Adrenal gland (tissue), 12 donors: ENCODE data around the gene SHB. TPM values are rescaled to one million over a fixed set of nuclear protein-coding genes. Genes with fewer than 3 reads are reported as not detected.

Experiments
- DNase-seq, 7 donors: peaks; one replicate each; pipeline ENCODE4 v3.0.0-alpha.2; 2019 to 2020
- H3K27ac ChIP-seq, 5 donors: fragments of 200-600 bp; sonication (generic) in 4 of 5; 1 replicate in 3 of 5; 2 replicates in 2 of 5; pipeline versions ENCODE4 v1.5.1 to v1.8.0; 2016 to 2020; ENCODE audit warnings: mild to moderate bottlenecking in 1 of 5
- H3K27me3 ChIP-seq: fragments of 200-600 bp; 2 replicates; pipeline ENCODE4 v1.8.0; 2021
- H3K36me3 ChIP-seq, 2 donors: fragments of 200-600 bp; replicated peaks in 1 of 2; 1 replicate in 1 of 2; 2 replicates in 1 of 2; pipeline versions ENCODE4 v1.5.1 to v1.8.0; 2018 to 2022
- H3K4me1 ChIP-seq, 2 donors: fragments of 200-600 bp; replicated peaks in 1 of 2; 1 replicate in 1 of 2; 2 replicates in 1 of 2; pipeline versions ENCODE4 v1.5.1 to v1.8.0; 2018 to 2021
- H3K4me3 ChIP-seq, 4 donors: fragments of 200-600 bp; sonication (generic) in 3 of 4; one replicate each; pipeline ENCODE4 v1.5.1; 2016 to 2018
- H3K9me3 ChIP-seq, 3 donors: fragments of 200-600 bp; sonication (generic) in 1 of 3; replicated peaks in 1 of 3; 1 replicate in 2 of 3; 2 replicates in 1 of 3; pipeline versions ENCODE4 v1.5.1 to v1.8.0; 2016 to 2021
- POLR2A ChIP-seq, 2 donors: fragments of 450-650 bp; IDR thresholded peaks; one replicate each; pipeline ENCODE4 v1.6.1; 2017; ENCODE audit warnings: antibody characterized with exemption in 2 of 2, mild to moderate bottlenecking in 2 of 2, moderate library complexity in 1 of 2
- WGBS, 4 donors: extraction: QIAGEN DNeasy Blood & Tissue Kit in 2 of 4; methylation state at CpG; one replicate each; pipeline versions ENCODE4 v1.1.5 to v1.1.7; 2013 to 2017; 5-methylcytosine and 5-hydroxymethylcytosine counted together
- intact Hi-C, 2 donors: fragments of 100-400 bp; cut with DNase I; formaldehyde crosslinking; loops; one replicate each; pipeline versions ENCODE4 v1.14.1 to v1.15.0; 2022 to 2023
- polyA plus RNA-seq, 3 donors: library from polyadenylated mRNA; stranded (reverse); fragments of 200-250 nt in 2 of 3; fragments of 350-450 nt in 1 of 3; fragmentation: Illumina TruSeq in 1 of 3; extraction: RNeasy Lipid Tissue Mini Kit (QIAGEN cat#74804) in 1 of 3; gene quantifications; one replicate each; pipeline ENCODE4 v1.2.3, GENCODE V29; 2013 to 2014
- total RNA-seq, 9 donors: library from RNA; depleted of rRNA in 4 of 9; stranded (reverse); fragments of >200 nt in 4 of 9; fragments of 120-200 nt in 1 of 9; fragmentation: NEBNext Ultra II Directional in 1 of 9; extraction: Animal tissue kit (Norgen Biotek cat#: 25700) in 1 of 9; gene quantifications; one replicate each; pipeline versions ENCODE4 v1.1.0 to v1.2.4, GENCODE V29; 2013 to 2023
- TF ChIP-seq, protein P1 (sequence below), 6 experiments: fragments of 450-650 bp in 4 of 6; fragments of 200-600 bp in 2 of 6; sonication (generic) in 1 of 6; IDR thresholded peaks; 1 replicate in 5 of 6; 2 replicates in 1 of 6; pipeline versions ENCODE4 v1.5.1 to v1.8.0; 2016 to 2021; ENCODE audit warnings: antibody characterized with exemption in 6 of 6, mild to moderate bottlenecking in 2 of 6, moderate library complexity in 1 of 6
- donor health status: healthy with polysubstance abuse.
- donor health status: Bipolar disorder and iron deficiency.
- donor health status: DM: yes; HTN: yes; CAD: no.
- donor health status: DM: no; HTN: no; CAD: no.
- donor health status: DM: no; HTN: no; CAD: no.
- donor health status: DM: yes; HTN: yes; CAD: no.

The SHB gene
- total and polyA plus RNA-seq, 12 donors: 3.2 to 21.2 (median 11.1) TPM

DNA sequence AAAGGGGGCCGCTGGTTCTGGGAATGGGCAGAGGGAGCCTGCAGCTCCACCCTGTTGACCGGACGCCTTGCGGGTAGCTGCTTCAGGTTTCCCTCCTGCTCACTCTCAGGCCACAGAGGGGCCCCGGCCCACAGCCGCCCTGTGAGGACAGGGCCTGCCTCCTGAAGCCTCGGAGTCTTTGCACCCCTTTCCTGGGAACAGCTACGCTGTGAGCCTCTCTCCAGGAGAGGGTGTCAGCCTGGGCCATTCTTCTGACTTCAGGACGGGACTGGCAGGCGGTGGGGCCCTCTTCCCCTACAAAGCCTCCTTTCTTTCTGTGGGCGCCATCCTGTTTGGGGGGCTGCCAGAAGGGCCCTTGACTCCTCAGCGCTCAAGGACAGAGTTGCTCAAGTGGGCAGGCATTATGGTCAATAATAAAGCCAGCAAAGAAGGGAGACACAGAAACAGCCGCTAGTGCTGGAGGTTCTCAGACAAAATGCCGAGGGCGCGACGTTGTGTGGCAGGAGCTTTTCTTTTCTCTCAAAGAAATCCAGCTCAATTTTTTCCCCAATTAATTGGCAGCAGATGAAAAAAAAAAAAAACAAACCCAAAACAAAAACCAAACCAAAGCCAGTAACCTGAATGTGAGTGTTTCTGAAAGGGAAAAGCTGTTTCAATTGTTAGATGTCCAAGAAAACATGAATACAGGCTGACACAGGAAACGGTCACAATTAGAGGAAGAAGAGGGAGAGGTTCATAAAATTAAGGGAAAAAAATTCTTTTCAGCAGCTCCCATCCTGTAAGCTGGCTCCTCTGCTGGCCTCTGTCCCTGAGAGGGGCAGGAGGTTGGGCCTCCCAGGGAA is 152.3 kb downstream of the SHB start:
- no peak for DNase-seq
- Histone ChIP-seq H3K4me3 (no peak overlapping the region), H3K4me1 (no peaks in the 10 kb centered on the region), H3K27me3 (no peaks in the 10 kb centered on the region), H3K36me3 (no peaks in the 10 kb centered on the region), H3K9me3 (no peaks in the 10 kb centered on the region), H3K27ac (peak overlapping the region in 2 of 5 donors; percentile 17 to 76)
- no peak for TF ChIP-seq POLR2A (IDR thresholded peaks at IDR 0.05)
- 83 to 87% (median 84%) methylated on average over 8 to 18 of the region's 18 CpGs for WGBS, 4 donors
- intact Hi-C loops: loop anchor here in 1 of 2 donors (5.0 to 10.0 kb wide), 3 partner anchors 151 to 448 kb away; partner anchors contain the start of gene SHB

DNA sequence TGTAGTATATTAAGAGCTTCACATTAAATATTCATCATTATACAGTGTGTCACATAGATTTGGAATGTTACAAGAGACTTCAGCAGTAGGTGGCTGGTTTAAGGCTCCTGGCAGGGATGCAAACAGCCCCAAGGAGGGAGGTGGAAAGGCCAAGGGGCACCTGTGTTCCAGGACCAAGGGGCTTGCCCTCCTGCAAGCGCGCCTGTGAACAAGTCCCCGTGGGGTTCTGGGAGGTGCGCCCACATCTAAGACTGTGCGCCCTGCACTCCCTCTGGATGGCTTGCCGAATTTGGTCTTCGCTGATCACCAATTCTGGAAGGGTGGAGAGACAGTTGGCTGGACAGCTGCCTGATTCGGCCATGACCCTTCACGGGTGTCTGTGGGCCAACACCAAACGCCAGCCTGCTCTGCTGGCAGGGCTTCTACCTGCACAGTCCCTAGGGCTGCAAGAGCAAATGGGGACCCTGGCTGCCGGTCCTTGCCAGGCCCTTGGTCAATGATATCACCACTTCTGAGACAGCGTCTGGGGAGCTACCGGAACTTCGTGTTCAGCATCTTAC is 153.0 kb downstream of the SHB start:
- Histone ChIP-seq H3K27ac (peak overlapping the region in 1 of 5 donors; percentile 63), H3K9me3 (no peaks in the 10 kb centered on the region), H3K4me1 (no peaks in the 10 kb centered on the region), H3K36me3 (no peaks in the 10 kb centered on the region), H3K27me3 (no peaks in the 10 kb centered on the region), H3K4me3 (no peak overlapping the region)
- 86 to 95% (median 90%) methylated on average over 6 to 14 of the region's 14 CpGs for WGBS, 4 donors
- DNase-seq: peak in 1 of 7 donors; percentile 48
- intact Hi-C loops: loop anchor here in 1 of 2 donors (5.0 to 10.0 kb wide), 3 partner anchors 151 to 449 kb away; partner anchors contain the start of gene SHB
- TF ChIP-seq, protein P1, sequence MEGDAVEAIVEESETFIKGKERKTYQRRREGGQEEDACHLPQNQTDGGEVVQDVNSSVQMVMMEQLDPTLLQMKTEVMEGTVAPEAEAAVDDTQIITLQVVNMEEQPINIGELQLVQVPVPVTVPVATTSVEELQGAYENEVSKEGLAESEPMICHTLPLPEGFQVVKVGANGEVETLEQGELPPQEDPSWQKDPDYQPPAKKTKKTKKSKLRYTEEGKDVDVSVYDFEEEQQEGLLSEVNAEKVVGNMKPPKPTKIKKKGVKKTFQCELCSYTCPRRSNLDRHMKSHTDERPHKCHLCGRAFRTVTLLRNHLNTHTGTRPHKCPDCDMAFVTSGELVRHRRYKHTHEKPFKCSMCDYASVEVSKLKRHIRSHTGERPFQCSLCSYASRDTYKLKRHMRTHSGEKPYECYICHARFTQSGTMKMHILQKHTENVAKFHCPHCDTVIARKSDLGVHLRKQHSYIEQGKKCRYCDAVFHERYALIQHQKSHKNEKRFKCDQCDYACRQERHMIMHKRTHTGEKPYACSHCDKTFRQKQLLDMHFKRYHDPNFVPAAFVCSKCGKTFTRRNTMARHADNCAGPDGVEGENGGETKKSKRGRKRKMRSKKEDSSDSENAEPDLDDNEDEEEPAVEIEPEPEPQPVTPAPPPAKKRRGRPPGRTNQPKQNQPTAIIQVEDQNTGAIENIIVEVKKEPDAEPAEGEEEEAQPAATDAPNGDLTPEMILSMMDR (IDR thresholded peaks at IDR 0.05): no peak
- TF ChIP-seq POLR2A (IDR thresholded peaks at IDR 0.05): no peak

DNA sequence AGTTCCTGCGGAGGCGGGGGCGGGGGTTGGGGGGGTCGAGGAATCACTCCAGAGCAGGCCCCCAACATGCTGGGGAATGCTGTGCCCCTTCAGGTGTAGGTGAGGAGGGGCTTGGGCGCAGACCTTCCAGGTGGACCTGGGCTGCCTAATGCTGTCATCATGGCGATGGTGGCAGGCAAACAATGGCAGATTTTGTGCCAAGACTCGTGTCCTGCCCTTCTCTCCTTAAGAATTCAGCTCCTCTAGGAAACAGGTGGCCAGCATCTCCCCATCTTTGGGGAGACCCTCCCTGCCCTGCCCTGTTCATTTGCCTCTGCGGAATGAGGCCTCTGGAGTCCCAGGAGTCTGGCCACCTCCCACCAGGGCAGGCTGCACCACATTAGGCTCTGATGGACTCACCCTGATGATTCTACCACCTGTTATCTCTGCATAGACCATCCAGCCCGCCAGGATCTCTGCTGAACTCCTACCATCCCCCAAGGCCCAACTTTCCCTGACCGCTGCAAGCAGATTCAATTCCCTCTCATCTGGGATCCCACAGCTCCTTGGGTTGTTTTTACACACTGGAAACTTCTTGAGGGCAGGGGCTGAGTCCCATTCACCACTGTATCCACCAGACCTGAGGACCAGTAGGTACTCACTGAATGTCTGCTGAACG is 154.2 kb downstream of the SHB start:
- Histone ChIP-seq H3K27ac (no peak overlapping the region), H3K27me3 (no peaks in the 10 kb centered on the region), H3K9me3 (no peaks in the 10 kb centered on the region), H3K4me3 (no peak overlapping the region), H3K36me3 (no peaks in the 10 kb centered on the region), H3K4me1 (no peaks in the 10 kb centered on the region)
- no peak for DNase-seq
- no peak for TF ChIP-seq POLR2A (IDR thresholded peaks at IDR 0.05)
- TF ChIP-seq, protein P1 (IDR thresholded peaks at IDR 0.05): no peak
- intact Hi-C loops: loop anchor here (5.0 to 10.0 kb wide), 4 partner anchors 152 to 450 kb away; partner anchors contain the start of gene SHB (in 1 of the 2)
- 80 to 89% (median 83%) methylated on average over 6 to 11 of the region's 11 CpGs for WGBS, 4 donors

DNA sequence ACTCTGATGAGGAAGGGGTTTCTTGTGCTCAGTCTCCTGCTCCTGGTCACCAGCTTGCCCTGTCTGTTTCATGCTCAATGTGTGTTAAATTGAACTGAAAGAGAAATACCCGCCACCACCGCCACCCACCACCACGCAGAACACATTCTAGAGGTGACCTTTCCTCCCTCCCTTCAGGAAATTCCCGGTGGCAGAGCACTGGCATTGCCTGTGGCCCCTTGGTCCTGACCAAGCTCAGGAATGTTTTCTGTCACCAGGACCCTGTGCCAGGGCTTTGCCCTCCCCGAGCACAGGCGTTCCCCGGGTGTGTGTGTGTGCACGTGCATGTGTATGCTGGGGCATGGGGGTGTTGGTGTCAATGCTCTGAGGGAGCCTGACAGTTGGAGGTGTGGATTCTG is 154.9 kb downstream of the SHB start:
- H3K9me3 ChIP-seq: no peaks in the 10 kb centered on the region
- no peak for DNase-seq
- no peak for TF ChIP-seq POLR2A (IDR thresholded peaks at IDR 0.05)
- TF ChIP-seq, protein P1 (IDR thresholded peaks at IDR 0.05): no peak
- no peak overlapping the region for H3K4me3 ChIP-seq
- intact Hi-C loops: loop anchor here (5.0 to 10.0 kb wide), 2 partner anchors 248 to 451 kb away; no protein-coding TSS in a partner anchor
- H3K27ac ChIP-seq: no peak overlapping the region
- 76 to 92% (median 82%) methylated on average over 8 of the region's 8 CpGs for WGBS, 4 donors
- H3K27me3 ChIP-seq: no peaks in the 10 kb centered on the region
- no peaks in the 10 kb centered on the region for H3K4me1 ChIP-seq
- H3K36me3 ChIP-seq: no peaks in the 10 kb centered on the region
